Neural progenitor cell (in vitro differentiated cells): Measurements from ENCODE around the gene OPN3. TPM values are rescaled to one million over a fixed set of nuclear protein-coding genes. Genes with fewer than 3 reads are reported as not detected.

Experiments
- DNase-seq: peaks from one replicate; pipeline ENCODE4 v3.0.0-alpha.2; 2016; ENCODE audit warnings: low spot score
- H2AFZ ChIP-seq: fragments of 200-600 bp; sonication (generic); replicated peaks from 2 replicates; pipeline ENCODE4 v1.6.1; 2016; ENCODE audit warnings: antibody characterized with exemption
- H3F3A ChIP-seq: fragments of 200-600 bp; sonication (generic); 2 replicates; pipeline ENCODE4 v1.6.1; 2016; ENCODE audit warnings: antibody characterized with exemption, low read depth
- H3K27ac ChIP-seq: fragments of 200-600 bp; sonication (generic); 2 replicates; pipeline ENCODE4 v1.5.1; 2016; ENCODE audit warnings: mild to moderate bottlenecking
- H3K27me3 ChIP-seq: fragments of 200-600 bp; sonication (generic); 2 replicates; pipeline ENCODE4 v1.6.1; 2016; ENCODE audit warnings: mild to moderate bottlenecking, moderate library complexity
- H3K36me3 ChIP-seq: fragments of 200-600 bp; sonication (generic); 2 replicates; pipeline ENCODE4 v1.5.1; 2016
- H3K4me1 ChIP-seq: fragments of 200-600 bp; sonication (generic); 2 replicates; pipeline ENCODE4 v1.6.1; 2016; ENCODE audit warnings: mixed run types
- H3K4me2 ChIP-seq: fragments of 200-600 bp; sonication (generic); 2 replicates; pipeline ENCODE4 v1.6.1; 2016
- H3K4me3 ChIP-seq: fragments of 200-600 bp; sonication (generic); 2 replicates; pipeline ENCODE4 v1.5.1; 2016
- H3K79me2 ChIP-seq: fragments of 200-600 bp; sonication (generic); 2 replicates; pipeline ENCODE4 v1.6.1; 2016; ENCODE audit warnings: low read depth
- H3K9ac ChIP-seq: fragments of 200-600 bp; sonication (generic); 2 replicates; pipeline ENCODE4 v1.6.1; 2016
- H3K9me3 ChIP-seq: fragments of 200-600 bp; sonication (generic); 2 replicates; pipeline ENCODE4 v1.5.1; 2016; ENCODE audit warnings: low read depth
- H4K20me1 ChIP-seq: fragments of 200-600 bp; sonication (generic); 2 replicates; pipeline ENCODE4 v1.6.1; 2016; ENCODE audit warnings: low read depth
- H3K27ac Mint-ChIP-seq: 3 replicates; pipeline ENCODE4 v1.8.0; 2021; ENCODE audit warnings: mixed read lengths
- H3K27me3 Mint-ChIP-seq: 2 replicates; pipeline ENCODE4 v1.8.0; 2022; ENCODE audit warnings: low read depth, mild to moderate bottlenecking, inconsistent platforms, moderate library complexity, mixed read lengths; ENCODE audit not compliant: insufficient read depth
- H3K36me3 Mint-ChIP-seq: 3 replicates; pipeline ENCODE4 v1.8.0; 2021; ENCODE audit warnings: mixed read lengths
- H3K4me1 Mint-ChIP-seq: 3 replicates; pipeline ENCODE4 v1.8.0; 2021; ENCODE audit warnings: mixed read lengths
- H3K4me3 Mint-ChIP-seq: 3 replicates; pipeline ENCODE4 v1.8.0; 2021; ENCODE audit warnings: mild to moderate bottlenecking, moderate library complexity, mixed read lengths
- H3K9me3 Mint-ChIP-seq: 3 replicates; pipeline ENCODE4 v1.8.0; 2020; ENCODE audit warnings: mixed read lengths
- EZH2 ChIP-seq: fragments of 200-600 bp; sonication (generic); IDR thresholded peaks from 2 replicates; pipeline ENCODE4 v1.6.1; 2017; ENCODE audit warnings: antibody characterized with exemption, mild to moderate bottlenecking, moderate library complexity
- EZH2phosphoT487 ChIP-seq: fragments of 200-600 bp; sonication (generic); IDR thresholded peaks from 2 replicates; pipeline ENCODE4 v1.6.1; 2017; ENCODE audit warnings: antibody characterized with exemption
- total RNA-seq: library from RNA; depleted of rRNA; stranded (reverse); fragments of >200 nt; gene quantifications from 2 replicates; pipeline ENCODE4 v1.2.3, GENCODE V29; 2015; ENCODE audit warnings: low replicate concordance
- TF ChIP-seq, protein P1 (sequence below): fragments of 200-600 bp; sonication (generic); IDR thresholded peaks from 2 replicates; pipeline ENCODE4 v1.5.1; 2017; ENCODE audit warnings: antibody characterized with exemption, mild to moderate bottlenecking

Gene OPN3
- total RNA-seq, 1 donor from 2014 or later = 53.5 TPM

DNA sequence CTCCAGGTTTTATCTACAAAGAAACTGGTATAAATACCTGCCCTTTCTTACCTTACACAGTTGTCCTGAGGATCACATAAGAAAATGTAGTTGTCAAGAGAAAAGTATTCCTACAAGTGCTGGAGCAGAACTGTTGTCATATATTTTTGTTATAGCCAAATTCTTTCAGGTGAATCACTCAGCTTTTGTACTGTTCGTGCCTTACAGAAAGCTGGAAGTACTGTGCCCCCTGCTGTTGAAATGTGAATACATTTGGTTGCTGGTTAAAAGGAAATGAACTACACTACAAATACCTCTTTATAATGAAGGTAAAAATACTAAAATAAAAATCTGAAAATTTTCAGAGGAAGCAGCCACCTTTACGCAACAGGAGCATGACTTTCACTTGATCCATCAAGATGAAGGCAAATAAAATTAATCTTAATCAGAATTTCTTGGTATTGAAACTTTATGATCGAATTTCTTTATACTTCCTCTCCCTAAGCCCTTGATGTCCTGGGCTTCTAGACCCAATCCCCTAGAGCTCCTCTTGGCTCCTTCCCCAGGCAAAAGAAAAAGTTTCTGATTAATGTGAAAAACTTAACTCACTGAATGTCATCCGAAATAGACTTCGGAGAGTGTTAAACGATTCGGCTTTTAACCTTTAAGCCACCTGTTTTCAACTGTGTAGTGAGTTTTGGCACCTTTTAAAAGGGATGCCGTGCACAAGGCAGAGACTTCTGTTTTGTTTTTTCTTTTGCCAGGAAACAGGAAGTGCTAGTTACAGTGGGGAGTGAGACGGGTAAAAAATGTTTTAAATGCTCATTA is 12.5 kb downstream of the OPN3 start:
- Histone ChIP-seq H3K27ac (peak overlapping the region; percentile 24), H3K4me1 (peaks cover 3% of the 10 kb centered on the region), H3K79me2 (peaks cover 34% of the 10 kb centered on the region), H4K20me1 (peaks cover 21% of the 10 kb centered on the region), H3K9ac (no peak overlapping the region), H3K36me3 (no peaks in the 10 kb centered on the region), H3F3A (peaks cover 5% of the 10 kb centered on the region), H3K27me3 (no peaks in the 10 kb centered on the region), H3K4me3 (no peak overlapping the region), H3K4me2 (no peak overlapping the region), H2AFZ (no peak overlapping the region), H3K9me3 (no peaks in the 10 kb centered on the region)
- no peak for TF ChIP-seq EZH2
- no peak for TF ChIP-seq EZH2phosphoT487
- TF ChIP-seq, protein P1, sequence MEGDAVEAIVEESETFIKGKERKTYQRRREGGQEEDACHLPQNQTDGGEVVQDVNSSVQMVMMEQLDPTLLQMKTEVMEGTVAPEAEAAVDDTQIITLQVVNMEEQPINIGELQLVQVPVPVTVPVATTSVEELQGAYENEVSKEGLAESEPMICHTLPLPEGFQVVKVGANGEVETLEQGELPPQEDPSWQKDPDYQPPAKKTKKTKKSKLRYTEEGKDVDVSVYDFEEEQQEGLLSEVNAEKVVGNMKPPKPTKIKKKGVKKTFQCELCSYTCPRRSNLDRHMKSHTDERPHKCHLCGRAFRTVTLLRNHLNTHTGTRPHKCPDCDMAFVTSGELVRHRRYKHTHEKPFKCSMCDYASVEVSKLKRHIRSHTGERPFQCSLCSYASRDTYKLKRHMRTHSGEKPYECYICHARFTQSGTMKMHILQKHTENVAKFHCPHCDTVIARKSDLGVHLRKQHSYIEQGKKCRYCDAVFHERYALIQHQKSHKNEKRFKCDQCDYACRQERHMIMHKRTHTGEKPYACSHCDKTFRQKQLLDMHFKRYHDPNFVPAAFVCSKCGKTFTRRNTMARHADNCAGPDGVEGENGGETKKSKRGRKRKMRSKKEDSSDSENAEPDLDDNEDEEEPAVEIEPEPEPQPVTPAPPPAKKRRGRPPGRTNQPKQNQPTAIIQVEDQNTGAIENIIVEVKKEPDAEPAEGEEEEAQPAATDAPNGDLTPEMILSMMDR = peak; percentile 57
- H3K36me3 Mint-ChIP-seq = peaks cover 18% of the 10 kb centered on the region
- no peak overlapping the region for H3K27ac Mint-ChIP-seq
- H3K4me3 Mint-ChIP-seq = no peak overlapping the region
- H3K9me3 Mint-ChIP-seq = peaks cover 5% of the 10 kb centered on the region
- no peaks in the 10 kb centered on the region for H3K27me3 Mint-ChIP-seq
- DNase-seq = peak; percentile 64
- peaks cover 5% of the 10 kb centered on the region for H3K4me1 Mint-ChIP-seq

DNA sequence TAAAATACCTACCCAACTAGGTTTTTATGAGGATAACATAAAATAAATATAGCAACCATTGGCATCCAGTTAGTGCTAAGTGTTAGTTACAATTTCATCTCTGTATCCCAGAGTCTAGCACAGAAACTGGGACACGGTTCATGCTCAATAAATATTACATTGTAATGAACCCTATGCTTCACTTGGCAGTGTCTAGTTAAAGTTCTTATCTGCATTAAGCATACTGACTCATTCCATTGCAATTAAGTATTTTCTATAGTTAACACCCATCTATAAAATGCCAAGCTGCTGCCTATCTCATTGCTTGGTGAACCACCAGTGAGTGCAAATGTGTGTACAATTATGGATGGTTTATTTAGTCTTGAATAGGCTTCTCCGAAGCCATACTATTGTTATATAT is 15.2 kb downstream of the OPN3 start:
- Histone ChIP-seq H3K79me2 (peaks cover 11% of the 10 kb centered on the region), H3K4me3 (no peak overlapping the region), H3K36me3 (no peaks in the 10 kb centered on the region), H3K4me1 (peaks cover 3% of the 10 kb centered on the region), H3F3A (peaks cover 5% of the 10 kb centered on the region), H3K27ac (no peak overlapping the region), H3K9ac (no peak overlapping the region), H3K9me3 (no peaks in the 10 kb centered on the region), H4K20me1 (peaks cover 10% of the 10 kb centered on the region), H3K27me3 (no peaks in the 10 kb centered on the region), H3K4me2 (no peak overlapping the region), H2AFZ (no peak overlapping the region)
- TF ChIP-seq, protein P1 = no peak
- TF ChIP-seq EZH2 = no peak
- no peak for TF ChIP-seq EZH2phosphoT487
- H3K36me3 Mint-ChIP-seq = peaks cover 15% of the 10 kb centered on the region
- H3K4me1 Mint-ChIP-seq = peaks cover 5% of the 10 kb centered on the region
- no peak for DNase-seq
- H3K9me3 Mint-ChIP-seq = no peaks in the 10 kb centered on the region
- H3K4me3 Mint-ChIP-seq = no peak overlapping the region
- peaks cover 2% of the 10 kb centered on the region for H3K27me3 Mint-ChIP-seq
- H3K27ac Mint-ChIP-seq = no peak overlapping the region

DNA sequence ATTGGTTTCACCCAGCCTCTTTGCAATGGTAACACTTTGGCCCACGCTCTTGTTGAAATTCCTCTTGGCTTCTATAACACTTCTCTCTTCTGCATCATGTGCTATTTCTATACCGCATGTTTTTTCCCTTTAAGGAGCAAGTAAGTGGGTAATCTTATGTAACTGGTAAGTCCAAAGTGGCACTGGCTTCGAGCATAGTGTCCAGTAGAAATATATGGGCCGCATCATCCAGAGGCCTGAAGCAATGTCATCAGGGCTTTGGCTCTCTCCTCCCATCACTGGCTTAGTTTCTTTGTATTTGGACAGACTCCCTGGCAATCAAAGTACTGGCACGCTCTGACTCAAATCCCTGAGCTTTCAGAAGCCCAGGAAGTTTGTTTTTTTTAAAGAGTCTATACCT is 17.5 kb downstream of the OPN3 start:
- Histone ChIP-seq H3K4me1 (no peaks in the 10 kb centered on the region), H3K4me2 (no peak overlapping the region), H3K9ac (no peak overlapping the region), H4K20me1 (peaks cover 7% of the 10 kb centered on the region), H3F3A (no peaks in the 10 kb centered on the region), H2AFZ (no peak overlapping the region), H3K36me3 (no peaks in the 10 kb centered on the region), H3K4me3 (no peak overlapping the region), H3K27ac (no peak overlapping the region), H3K79me2 (peaks cover 4% of the 10 kb centered on the region), H3K27me3 (no peaks in the 10 kb centered on the region), H3K9me3 (no peaks in the 10 kb centered on the region)
- Mint-ChIP-seq H3K4me1 (peaks cover 2% of the 10 kb centered on the region), H3K27ac (no peak overlapping the region), H3K9me3 (no peaks in the 10 kb centered on the region), H3K27me3 (peaks cover 2% of the 10 kb centered on the region), H3K4me3 (no peak overlapping the region), H3K36me3 (peaks cover 12% of the 10 kb centered on the region)
- TF ChIP-seq EZH2phosphoT487 = no peak
- no peak for TF ChIP-seq EZH2
- TF ChIP-seq, protein P1 = no peak
- no peak for DNase-seq
